ENCODE measurements around the gene OCEL1. TPM values are rescaled to one million over a fixed set of nuclear protein-coding genes. Genes with fewer than 3 reads are reported as not detected.

The OCEL1 gene
- total and polyA plus RNA-seq, 2 of the 13 experiments (the other 11 are each of a cell fraction or from before 2014, with no cell fraction given), result 10.6 to 17.2 TPM

DNA sequence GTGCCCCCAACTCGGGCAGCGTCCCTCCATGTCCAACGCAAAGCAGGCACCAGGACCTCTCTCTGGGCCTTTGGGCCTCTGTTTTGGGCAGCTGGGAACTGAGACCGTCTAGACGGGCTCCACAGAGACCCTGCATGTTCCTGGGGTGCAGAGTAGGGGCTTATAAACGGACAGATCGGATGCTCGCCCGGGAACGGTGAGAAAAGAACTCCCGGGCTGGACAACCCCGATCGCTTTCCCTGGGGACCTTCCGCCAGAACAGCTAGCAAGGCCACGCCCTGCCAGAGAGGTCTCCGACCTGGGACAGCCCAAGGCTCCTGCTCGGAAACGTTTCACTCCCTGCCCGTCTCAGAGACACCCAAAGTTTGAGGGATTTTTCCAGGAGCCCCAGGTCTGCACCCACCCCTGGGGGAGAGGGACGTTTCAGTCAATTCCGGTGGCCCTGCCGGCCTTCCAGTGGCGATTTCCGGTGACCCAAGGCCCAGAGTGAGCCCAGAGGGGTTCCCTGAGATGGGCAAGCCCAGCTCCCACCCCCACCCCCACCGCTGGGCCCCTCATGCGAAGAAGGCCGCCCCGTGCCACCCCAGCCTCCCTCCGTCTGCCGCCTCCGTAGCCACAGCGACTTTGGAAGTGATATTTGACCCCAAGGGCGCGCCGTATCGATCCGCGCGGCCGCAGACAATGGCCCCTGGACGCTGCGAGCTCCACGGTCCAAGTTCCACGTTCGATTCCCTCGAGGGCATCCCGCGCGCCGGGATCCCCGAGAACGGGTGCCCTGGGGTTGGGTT lies 18.0 kb downstream of the OCEL1 start (continued):
- TF ChIP-seq MXD3 (CRISPR knock-in tag; IDR thresholded peaks at IDR 0.05) (peak; percentile 39; the same call in 1 of the 2 replicates), ATF2 (CRISPR knock-in tag; IDR thresholded peaks at IDR 0.05) (peak; percentile 44; the same call in 1 of the 2 replicates), SMAD9 (CRISPR knock-in tag; IDR thresholded peaks at IDR 0.05) (no peak), ZNF569 (CRISPR knock-in tag; IDR thresholded peaks at IDR 0.05; ENCODE audit: borderline replicate concordance) (no peak), PAWR (CRISPR knock-in tag; IDR thresholded peaks at IDR 0.05; ENCODE audit: borderline replicate concordance) (no peak), ZNF205 (CRISPR knock-in tag; IDR thresholded peaks at IDR 0.05) (peak; percentile 67; the same call in 1 of the 2 replicates), TMF1 (CRISPR knock-in tag; IDR thresholded peaks at IDR 0.05; ENCODE audit: low read depth) (no peak), FOSL1 (CRISPR knock-in tag; IDR thresholded peaks at IDR 0.05; ENCODE audit: borderline replicate concordance) (no peak), ZNF773 (CRISPR knock-in tag; IDR thresholded peaks at IDR 0.05; ENCODE audit: borderline replicate concordance) (no peak), CHD4 (IDR thresholded peaks at IDR 0.05; ENCODE audit: borderline replicate concordance, low read length) (no peak), E2F2 (CRISPR knock-in tag; IDR thresholded peaks at IDR 0.05; ENCODE audit: borderline replicate concordance) (no peak), ZFP36L2 (CRISPR knock-in tag; IDR thresholded peaks at IDR 0.05) (no peak), ARID5B (CRISPR knock-in tag; IDR thresholded peaks at IDR 0.05) (peak; percentile 83)
- TF ChIP-seq, protein P1, sequence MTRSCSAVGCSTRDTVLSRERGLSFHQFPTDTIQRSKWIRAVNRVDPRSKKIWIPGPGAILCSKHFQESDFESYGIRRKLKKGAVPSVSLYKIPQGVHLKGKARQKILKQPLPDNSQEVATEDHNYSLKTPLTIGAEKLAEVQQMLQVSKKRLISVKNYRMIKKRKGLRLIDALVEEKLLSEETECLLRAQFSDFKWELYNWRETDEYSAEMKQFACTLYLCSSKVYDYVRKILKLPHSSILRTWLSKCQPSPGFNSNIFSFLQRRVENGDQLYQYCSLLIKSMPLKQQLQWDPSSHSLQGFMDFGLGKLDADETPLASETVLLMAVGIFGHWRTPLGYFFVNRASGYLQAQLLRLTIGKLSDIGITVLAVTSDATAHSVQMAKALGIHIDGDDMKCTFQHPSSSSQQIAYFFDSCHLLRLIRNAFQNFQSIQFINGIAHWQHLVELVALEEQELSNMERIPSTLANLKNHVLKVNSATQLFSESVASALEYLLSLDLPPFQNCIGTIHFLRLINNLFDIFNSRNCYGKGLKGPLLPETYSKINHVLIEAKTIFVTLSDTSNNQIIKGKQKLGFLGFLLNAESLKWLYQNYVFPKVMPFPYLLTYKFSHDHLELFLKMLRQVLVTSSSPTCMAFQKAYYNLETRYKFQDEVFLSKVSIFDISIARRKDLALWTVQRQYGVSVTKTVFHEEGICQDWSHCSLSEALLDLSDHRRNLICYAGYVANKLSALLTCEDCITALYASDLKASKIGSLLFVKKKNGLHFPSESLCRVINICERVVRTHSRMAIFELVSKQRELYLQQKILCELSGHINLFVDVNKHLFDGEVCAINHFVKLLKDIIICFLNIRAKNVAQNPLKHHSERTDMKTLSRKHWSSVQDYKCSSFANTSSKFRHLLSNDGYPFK (CRISPR knock-in tag; IDR thresholded peaks at IDR 0.05; ENCODE audit: borderline replicate concordance), result no peak
- TF ChIP-seq, protein P2, sequence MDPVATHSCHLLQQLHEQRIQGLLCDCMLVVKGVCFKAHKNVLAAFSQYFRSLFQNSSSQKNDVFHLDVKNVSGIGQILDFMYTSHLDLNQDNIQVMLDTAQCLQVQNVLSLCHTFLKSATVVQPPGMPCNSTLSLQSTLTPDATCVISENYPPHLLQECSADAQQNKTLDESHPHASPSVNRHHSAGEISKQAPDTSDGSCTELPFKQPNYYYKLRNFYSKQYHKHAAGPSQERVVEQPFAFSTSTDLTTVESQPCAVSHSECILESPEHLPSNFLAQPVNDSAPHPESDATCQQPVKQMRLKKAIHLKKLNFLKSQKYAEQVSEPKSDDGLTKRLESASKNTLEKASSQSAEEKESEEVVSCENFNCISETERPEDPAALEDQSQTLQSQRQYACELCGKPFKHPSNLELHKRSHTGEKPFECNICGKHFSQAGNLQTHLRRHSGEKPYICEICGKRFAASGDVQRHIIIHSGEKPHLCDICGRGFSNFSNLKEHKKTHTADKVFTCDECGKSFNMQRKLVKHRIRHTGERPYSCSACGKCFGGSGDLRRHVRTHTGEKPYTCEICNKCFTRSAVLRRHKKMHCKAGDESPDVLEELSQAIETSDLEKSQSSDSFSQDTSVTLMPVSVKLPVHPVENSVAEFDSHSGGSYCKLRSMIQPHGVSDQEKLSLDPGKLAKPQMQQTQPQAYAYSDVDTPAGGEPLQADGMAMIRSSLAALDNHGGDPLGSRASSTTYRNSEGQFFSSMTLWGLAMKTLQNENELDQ (CRISPR knock-in tag; IDR thresholded peaks at IDR 0.05; ENCODE audit: borderline replicate concordance), result no peak; the same call in 1 of the 2 replicates

Data from HepG2 (cell line).